Epithelial cell of esophagus (primary cell): ENCODE data around the gene EIF2D.
A peak's percentile ranks its signal among the peaks of the same experiment; 100 is the strongest.

Experiments
- DNase-seq: peaks from one replicate; pipeline ENCODE4 v3.0.0; 2010; ENCODE audit warnings: low read depth
- H3K4me3 ChIP-seq: 2 replicates; pipeline ENCODE4 v1.5.1; 2011; ENCODE audit warnings: mild to moderate bottlenecking, low read length, control low read depth
- CTCF ChIP-seq: IDR thresholded peaks from 2 replicates; pipeline ENCODE4 v1.5.1; 2011; ENCODE audit warnings: low read depth, mild to moderate bottlenecking, low read length, control low read depth, inconsistent platforms; ENCODE audit not compliant: insufficient read depth; ENCODE audit errors: missing control alignments

The EIF2D gene

GRCh38 chr1:206575165-206575893 is 36.9 kb downstream of the EIF2D start:
- peak; percentile 90 for DNase-seq
- no peak overlapping the region for H3K4me3 ChIP-seq

GRCh38 chr1:206573762-206574161 is 38.5 kb downstream of the EIF2D start:
- TF ChIP-seq CTCF, result no peak
- no peak overlapping the region for H3K4me3 ChIP-seq
- DNase-seq, result no peak

More at GRCh38 chr1:206575165-206575893, 36.9 kb downstream of the EIF2D start:
- no peak for TF ChIP-seq CTCF

- DNase-seq, result no peak
- H3K4me3 ChIP-seq, result no peak overlapping the region
- no peak for TF ChIP-seq CTCF
Observed at GRCh38 chr1:206573319-206573718, 38.9 kb downstream of the EIF2D start.

GRCh38 chr1:206572835-206573234 is 39.4 kb downstream of the EIF2D start:
- TF ChIP-seq CTCF, result no peak
- H3K4me3 ChIP-seq, result no peak overlapping the region

GRCh38 chr1:206570529-206570928 is 41.7 kb downstream of the EIF2D start:
- DNase-seq, result no peak
- no peak for TF ChIP-seq CTCF
- no peak overlapping the region for H3K4me3 ChIP-seq

More at GRCh38 chr1:206572835-206573234, 39.4 kb downstream of the EIF2D start:
- no peak for DNase-seq

GRCh38 chr1:206569556-206569955 is 42.7 kb downstream of the EIF2D start:
- no peak for DNase-seq
- no peak overlapping the region for H3K4me3 ChIP-seq
- TF ChIP-seq CTCF, result no peak
